ENCODE results near the gene DHX57. TPM values are rescaled to one million over a fixed set of nuclear protein-coding genes. Genes with fewer than 3 reads are reported as not detected.

The DHX57 gene
- polyA plus RNA-seq, 1 donor from 2014 or later: 44.0 TPM

DNA sequence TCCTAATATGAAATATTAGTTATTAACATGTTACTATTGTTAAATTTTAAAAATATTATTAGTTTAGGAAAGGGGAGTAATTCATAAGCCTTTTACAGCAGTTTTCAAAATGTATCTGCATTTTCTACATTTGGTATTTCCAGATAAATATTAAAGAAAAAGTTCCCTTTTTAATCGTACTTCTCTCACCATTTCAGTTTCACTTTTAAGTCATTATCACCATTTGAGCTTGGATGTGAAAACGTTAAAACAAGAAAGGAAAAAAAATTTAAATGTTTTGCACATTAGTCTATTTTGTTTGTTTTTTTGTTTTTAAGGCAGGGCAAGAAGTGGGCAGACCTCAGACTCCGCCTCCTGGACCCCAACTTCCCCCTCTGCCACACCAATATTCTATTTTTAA lies 121.2 kb downstream of the DHX57 start:
- no peaks in the 10 kb centered on the region for H3K36me3 ChIP-seq (ENCODE audit: insufficient read depth, low read length)
- no peaks in the 10 kb centered on the region for H3K27me3 ChIP-seq (ENCODE audit: insufficient read depth, low read depth, low read length)
- H3K9ac ChIP-seq (ENCODE audit: low read length): no peak overlapping the region
- H4K20me1 ChIP-seq (ENCODE audit: insufficient read depth): peaks cover 6% of the 10 kb centered on the region
- no peak overlapping the region for H2AFZ ChIP-seq (ENCODE audit: low read depth, low read length)
- no peaks in the 10 kb centered on the region for H3F3A ChIP-seq (ENCODE audit: insufficient read depth, low read length, poor library complexity, severe bottlenecking)
- H3K9me2 ChIP-seq (ENCODE audit: insufficient read depth, low read length): no peaks in the 10 kb centered on the region
- no peaks in the 10 kb centered on the region for H3K9me3 ChIP-seq (ENCODE audit: low read length)
- TF ChIP-seq, protein P1, sequence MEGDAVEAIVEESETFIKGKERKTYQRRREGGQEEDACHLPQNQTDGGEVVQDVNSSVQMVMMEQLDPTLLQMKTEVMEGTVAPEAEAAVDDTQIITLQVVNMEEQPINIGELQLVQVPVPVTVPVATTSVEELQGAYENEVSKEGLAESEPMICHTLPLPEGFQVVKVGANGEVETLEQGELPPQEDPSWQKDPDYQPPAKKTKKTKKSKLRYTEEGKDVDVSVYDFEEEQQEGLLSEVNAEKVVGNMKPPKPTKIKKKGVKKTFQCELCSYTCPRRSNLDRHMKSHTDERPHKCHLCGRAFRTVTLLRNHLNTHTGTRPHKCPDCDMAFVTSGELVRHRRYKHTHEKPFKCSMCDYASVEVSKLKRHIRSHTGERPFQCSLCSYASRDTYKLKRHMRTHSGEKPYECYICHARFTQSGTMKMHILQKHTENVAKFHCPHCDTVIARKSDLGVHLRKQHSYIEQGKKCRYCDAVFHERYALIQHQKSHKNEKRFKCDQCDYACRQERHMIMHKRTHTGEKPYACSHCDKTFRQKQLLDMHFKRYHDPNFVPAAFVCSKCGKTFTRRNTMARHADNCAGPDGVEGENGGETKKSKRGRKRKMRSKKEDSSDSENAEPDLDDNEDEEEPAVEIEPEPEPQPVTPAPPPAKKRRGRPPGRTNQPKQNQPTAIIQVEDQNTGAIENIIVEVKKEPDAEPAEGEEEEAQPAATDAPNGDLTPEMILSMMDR (IDR thresholded peaks at IDR 0.05; ENCODE audit: poor library complexity, severe bottlenecking): no peak
- no peak for TF ChIP-seq TAF1 (IDR thresholded peaks at IDR 0.05; ENCODE audit: low read depth)
- no peak for TF ChIP-seq EP300 (conservative IDR thresholded peaks at IDR 0.05; ENCODE audit: poor library complexity, severe bottlenecking)
- TF ChIP-seq MXI1 (conservative IDR thresholded peaks at IDR 0.05; ENCODE audit: poor library complexity, severe bottlenecking): no peak
- TF ChIP-seq, protein P2, sequence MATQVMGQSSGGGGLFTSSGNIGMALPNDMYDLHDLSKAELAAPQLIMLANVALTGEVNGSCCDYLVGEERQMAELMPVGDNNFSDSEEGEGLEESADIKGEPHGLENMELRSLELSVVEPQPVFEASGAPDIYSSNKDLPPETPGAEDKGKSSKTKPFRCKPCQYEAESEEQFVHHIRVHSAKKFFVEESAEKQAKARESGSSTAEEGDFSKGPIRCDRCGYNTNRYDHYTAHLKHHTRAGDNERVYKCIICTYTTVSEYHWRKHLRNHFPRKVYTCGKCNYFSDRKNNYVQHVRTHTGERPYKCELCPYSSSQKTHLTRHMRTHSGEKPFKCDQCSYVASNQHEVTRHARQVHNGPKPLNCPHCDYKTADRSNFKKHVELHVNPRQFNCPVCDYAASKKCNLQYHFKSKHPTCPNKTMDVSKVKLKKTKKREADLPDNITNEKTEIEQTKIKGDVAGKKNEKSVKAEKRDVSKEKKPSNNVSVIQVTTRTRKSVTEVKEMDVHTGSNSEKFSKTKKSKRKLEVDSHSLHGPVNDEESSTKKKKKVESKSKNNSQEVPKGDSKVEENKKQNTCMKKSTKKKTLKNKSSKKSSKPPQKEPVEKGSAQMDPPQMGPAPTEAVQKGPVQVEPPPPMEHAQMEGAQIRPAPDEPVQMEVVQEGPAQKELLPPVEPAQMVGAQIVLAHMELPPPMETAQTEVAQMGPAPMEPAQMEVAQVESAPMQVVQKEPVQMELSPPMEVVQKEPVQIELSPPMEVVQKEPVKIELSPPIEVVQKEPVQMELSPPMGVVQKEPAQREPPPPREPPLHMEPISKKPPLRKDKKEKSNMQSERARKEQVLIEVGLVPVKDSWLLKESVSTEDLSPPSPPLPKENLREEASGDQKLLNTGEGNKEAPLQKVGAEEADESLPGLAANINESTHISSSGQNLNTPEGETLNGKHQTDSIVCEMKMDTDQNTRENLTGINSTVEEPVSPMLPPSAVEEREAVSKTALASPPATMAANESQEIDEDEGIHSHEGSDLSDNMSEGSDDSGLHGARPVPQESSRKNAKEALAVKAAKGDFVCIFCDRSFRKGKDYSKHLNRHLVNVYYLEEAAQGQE (IDR thresholded peaks at IDR 0.05; ENCODE audit: borderline replicate concordance): no peak
- TF ChIP-seq SMC3 (conservative IDR thresholded peaks at IDR 0.05; ENCODE audit: poor library complexity): no peak
- TF ChIP-seq POLR2AphosphoS5 (IDR thresholded peaks at IDR 0.05): no peak
- no peak for TF ChIP-seq RAD21 (conservative IDR thresholded peaks at IDR 0.05)
- TF ChIP-seq EZH2 (IDR thresholded peaks at IDR 0.05; ENCODE audit: borderline replicate concordance, insufficient read depth, low read length, poor library complexity, severe bottlenecking): no peak
- H3K79me2 ChIP-seq (replicated peaks; ENCODE audit: insufficient read depth, low read length): peaks cover 8% of the 10 kb centered on the region
- no peak overlapping the region for H3K4me3 ChIP-seq (ENCODE audit: low read length)
- no peak overlapping the region for H3K27ac ChIP-seq (ENCODE audit: low read length)
- no peak overlapping the region for H3K4me2 ChIP-seq (ENCODE audit: low read length)

GRCh38 chr2:38754049-38754448 lies 121.7 kb downstream of the DHX57 start:
- no peaks in the 10 kb centered on the region for H3F3A ChIP-seq (ENCODE audit: insufficient read depth, low read length, poor library complexity, severe bottlenecking)
- H3K9me3 ChIP-seq (ENCODE audit: low read length): no peaks in the 10 kb centered on the region
- H3K27me3 ChIP-seq (ENCODE audit: insufficient read depth, low read depth, low read length): no peaks in the 10 kb centered on the region
- no peak overlapping the region for H3K9ac ChIP-seq (ENCODE audit: low read length)
- no peaks in the 10 kb centered on the region for H3K36me3 ChIP-seq (ENCODE audit: insufficient read depth, low read length)
- peaks cover 12% of the 10 kb centered on the region for H3K79me2 ChIP-seq (replicated peaks; ENCODE audit: insufficient read depth, low read length)
- TF ChIP-seq SMC3 (conservative IDR thresholded peaks at IDR 0.05; ENCODE audit: poor library complexity): no peak
- no peak for TF ChIP-seq RAD21 (conservative IDR thresholded peaks at IDR 0.05)
- no peak for TF ChIP-seq EZH2 (IDR thresholded peaks at IDR 0.05; ENCODE audit: borderline replicate concordance, insufficient read depth, low read length, poor library complexity, severe bottlenecking)
- TF ChIP-seq POLR2AphosphoS5 (IDR thresholded peaks at IDR 0.05): no peak
- no peak for TF ChIP-seq TAF1 (IDR thresholded peaks at IDR 0.05; ENCODE audit: low read depth)
- TF ChIP-seq EP300 (conservative IDR thresholded peaks at IDR 0.05; ENCODE audit: poor library complexity, severe bottlenecking): no peak
- no peak for TF ChIP-seq MXI1 (conservative IDR thresholded peaks at IDR 0.05; ENCODE audit: poor library complexity, severe bottlenecking)
- TF ChIP-seq, protein P1 (IDR thresholded peaks at IDR 0.05; ENCODE audit: poor library complexity, severe bottlenecking): no peak
- TF ChIP-seq, protein P2 (IDR thresholded peaks at IDR 0.05; ENCODE audit: borderline replicate concordance): no peak
- no peak overlapping the region for H3K4me2 ChIP-seq (ENCODE audit: low read length)
- H3K27ac ChIP-seq (ENCODE audit: low read length): no peak overlapping the region
- H3K9me2 ChIP-seq (ENCODE audit: insufficient read depth, low read length): no peaks in the 10 kb centered on the region
- peaks cover 6% of the 10 kb centered on the region for H4K20me1 ChIP-seq (ENCODE audit: insufficient read depth)
- no peak overlapping the region for H2AFZ ChIP-seq (ENCODE audit: low read depth, low read length)
- no peak overlapping the region for H3K4me3 ChIP-seq (ENCODE audit: low read length)
